GM19023 (cell line): ENCODE data around the gene TEX10.
"Not testable (repeated sequence)": the region's sequence is repeated elsewhere in the genome, so short reads cannot be mapped to it uniquely, and the experiment has no call there.

Experiments
- ATAC-seq: cut with Tn5 transposase; IDR thresholded peaks from one replicate; pipeline ENCODE4 v1.9.1; 2021; ENCODE audit warnings: mild to moderate bottlenecking, moderate library complexity; ENCODE audit not compliant: unreplicated experiment

Gene TEX10

DNA sequence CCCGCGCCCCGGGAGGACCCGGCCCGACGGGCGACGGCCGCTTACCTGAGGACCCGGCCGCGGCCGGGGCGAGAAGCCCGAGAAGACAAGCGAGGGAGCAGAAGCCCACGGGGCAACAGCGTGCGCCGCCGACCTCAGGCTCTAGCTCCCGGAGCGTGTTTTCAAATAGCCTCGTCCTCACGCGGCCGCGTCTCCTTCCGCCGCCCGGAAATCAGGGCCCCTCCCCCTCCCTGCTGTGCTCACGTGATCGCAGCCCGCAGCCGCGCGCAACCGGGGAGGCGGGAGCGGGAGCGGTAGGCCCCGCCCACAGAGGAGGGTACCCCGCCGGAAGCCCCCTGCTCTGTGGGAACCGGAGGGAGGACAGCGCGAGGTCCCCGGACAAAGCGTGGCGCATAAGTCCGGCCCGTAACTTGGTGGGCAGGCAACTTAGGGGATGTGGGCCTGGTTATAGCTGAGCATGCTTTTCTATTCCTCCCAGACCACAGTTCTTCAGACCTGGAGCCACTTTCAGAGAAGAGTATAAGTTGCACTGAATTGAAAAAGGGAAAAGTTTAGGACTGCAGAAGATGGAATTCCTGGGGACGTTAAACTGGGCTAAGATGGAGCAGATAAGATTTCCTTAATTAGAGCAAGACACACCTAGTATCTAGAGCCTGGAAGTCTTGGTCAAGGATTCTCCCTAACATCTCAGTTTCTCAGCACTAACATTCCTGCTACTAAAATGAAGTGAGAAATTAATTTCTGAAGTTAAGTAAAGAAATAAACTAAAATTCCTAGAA lies at the start of gene TEX10:
Gene TEX10 (minus strand): TSS at position 216 of the 779 bp plus-strand sequence. CDS start 3,579 bp downstream, outside the sequence.
- ATAC-seq: peak; percentile 91

DNA sequence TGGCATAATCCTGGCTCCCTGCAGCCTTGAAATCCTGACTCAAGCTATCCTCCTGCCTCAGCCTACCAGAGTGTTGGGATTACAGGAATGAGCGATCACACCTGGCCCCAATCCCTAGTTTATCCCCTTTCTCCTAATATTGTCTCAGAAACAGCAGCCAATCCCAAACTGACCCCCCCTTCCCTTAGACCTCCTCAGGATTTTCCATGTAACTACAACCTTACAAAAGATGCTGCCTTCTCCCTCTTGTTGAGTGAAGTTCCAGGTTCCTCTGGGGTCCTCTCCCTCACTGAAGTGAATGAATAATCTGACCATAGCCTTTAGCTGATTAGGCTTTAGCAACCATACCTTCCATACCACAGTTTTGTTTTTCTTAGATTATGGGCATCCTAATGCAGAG lies 48.3 kb upstream of the TEX10 start:
- no peak for ATAC-seq

DNA sequence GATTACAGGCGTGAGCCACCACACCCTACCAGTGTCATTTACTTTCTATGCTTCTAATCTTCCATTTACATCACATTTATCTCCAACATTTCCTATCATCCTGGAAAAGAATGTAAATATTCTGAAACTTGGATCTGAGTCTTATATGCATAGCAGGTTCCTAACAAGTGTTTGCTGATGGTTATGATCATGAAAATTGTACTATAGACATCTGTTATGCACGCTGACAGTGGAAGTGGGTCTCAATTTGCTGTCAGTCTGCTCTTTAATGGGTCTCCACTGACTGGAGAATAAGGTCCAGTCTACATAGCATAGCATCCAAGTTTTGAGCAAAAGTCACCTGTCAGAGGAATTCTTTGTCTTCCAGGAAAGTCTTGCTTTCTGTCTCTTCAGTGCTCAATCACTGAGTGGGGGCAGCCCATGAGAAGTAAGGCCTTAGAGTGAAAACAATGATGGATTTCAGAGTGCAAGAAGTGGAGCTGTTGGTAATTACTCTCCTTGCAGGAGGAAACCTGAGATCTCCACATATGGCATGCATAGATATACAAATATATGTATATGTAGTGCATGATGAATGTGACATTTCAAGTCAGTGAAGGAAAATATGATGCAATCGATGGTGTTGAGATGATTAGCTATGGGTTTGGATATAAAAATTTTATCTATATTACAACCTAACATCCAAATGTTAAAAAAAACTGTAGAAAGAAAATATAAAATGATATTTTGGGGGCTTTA lies 45.0 kb upstream of the TEX10 start:
- no peak for ATAC-seq

DNA sequence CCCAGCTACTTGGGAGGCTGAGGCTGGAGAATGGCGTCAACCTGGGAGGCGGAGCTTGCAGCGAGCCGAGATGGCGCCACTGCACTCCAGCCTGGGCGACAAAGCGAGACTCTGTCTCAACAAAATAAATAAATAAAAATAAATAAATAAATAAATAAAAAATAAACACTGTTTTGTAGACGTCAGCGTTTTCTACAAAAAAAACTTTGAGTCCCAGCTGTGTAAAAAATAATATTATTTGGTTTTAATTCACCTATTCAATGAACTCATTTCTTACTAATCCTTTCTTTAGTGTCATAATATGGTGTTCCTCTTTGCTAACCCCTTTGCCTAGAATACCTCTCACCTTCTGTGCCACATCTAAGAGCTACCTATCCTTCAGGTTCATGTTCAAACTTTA lies 44.0 kb upstream of the TEX10 start:
- no peak for ATAC-seq

DNA sequence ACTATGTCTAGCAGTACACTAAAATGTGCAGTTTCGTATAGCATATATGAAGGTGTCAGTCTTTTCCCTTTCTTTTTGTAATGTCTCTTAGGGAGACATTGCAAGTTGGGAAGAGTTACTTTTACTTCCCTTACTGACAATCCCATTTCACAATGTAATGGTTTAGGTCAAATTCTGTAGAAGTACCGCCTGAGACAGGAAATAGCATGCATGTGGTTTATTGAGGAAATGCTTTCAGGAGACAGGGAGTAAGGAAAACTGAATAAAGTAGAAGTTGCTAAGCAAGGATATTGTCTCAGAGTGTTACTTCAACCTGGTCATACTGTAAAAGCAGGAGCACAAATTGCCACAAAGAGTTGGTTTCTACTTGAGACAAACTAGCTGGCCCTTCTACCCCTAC lies 42.1 kb upstream of the TEX10 start:
- ATAC-seq: no peak

DNA sequence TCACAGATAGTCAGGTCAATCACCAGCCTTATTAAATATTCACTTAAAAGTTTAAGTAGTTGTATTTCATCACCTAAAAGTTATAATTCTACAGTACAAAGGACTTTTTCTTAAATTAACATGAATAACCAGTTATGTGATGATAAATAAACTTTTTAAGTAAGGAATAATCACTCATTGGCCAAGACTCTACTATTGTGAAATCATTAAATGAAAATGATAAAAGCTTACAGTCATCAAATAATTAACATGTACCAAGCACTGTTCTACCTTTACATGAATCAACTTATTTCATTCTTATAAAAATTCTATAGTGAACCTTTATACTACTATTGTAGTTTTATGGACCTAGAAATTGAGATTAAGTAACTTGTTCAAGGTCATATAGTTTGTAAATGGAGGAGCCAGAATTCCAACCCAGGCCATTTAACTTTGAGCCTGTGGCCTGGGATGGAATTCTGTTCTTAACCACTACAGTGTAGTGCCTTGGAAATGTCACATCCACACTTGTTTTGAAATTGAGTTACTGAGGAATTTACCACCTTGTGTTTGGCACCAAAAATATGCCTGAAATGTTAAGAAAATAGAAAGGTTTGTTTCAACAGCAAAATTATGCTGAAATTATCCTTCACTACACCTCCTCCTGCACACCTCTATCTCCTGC lies 41.4 kb upstream of the TEX10 start:
- ATAC-seq: no peak

DNA sequence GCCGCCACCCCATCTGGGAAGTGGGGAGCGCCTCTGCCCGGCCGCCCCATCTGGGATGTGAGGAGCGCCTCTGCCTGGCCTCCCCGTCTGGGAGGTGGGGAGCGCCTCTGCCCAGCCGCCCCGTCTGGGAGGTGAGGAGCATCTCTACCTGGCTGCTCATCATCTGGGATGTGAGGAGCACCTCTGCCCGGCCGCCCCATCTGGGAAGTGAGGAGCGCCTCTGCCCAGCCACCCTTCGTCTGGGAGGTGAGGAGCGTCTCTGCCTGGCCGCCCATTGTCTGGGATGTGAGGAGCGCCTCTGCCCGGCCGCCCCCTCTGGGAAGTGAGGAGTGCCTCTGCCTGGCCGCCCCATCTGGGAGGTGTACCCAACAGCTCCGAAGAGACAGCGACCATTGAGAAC lies 40.2 kb upstream of the TEX10 start:
- ATAC-seq: not testable (repeated sequence)

DNA sequence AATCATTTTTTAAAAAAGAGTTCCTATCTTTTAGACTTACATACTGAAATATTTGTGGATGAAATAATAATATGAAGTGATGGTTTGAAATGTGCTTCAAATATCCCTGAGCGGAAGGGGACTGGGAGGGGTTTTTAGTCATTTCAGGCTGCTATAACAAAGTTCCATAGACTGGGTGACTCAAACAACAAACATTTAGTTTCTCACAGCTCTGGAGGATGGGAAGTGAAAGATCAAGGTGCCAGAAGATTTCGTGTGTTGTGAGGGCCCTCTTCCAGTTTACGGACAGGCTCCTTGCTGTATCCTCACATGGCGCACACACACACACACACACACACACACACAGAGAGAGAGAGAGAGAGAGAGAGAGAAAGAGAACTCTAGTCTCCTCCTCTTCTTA lies 27.1 kb upstream of the TEX10 start:
- no peak for ATAC-seq

DNA sequence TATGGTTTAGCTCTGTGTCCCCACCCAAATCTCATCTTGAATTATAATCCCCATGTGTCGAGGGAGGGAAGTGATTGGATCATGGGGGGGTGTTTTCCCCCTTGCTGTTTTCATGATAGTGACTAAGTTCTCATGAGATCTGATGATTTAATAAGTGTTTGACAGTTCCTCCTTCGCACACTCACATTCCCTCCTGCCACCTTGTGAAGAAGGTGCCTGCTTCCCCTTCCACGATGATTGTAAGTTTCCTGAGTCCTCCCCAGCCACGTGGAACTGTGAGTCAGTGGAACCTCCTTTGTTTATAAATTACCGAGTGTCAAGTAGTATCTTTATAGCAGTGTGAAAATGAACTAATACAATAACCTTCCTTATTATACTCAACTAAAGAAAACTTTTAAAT lies 24.3 kb upstream of the TEX10 start:
- no peak for ATAC-seq

DNA sequence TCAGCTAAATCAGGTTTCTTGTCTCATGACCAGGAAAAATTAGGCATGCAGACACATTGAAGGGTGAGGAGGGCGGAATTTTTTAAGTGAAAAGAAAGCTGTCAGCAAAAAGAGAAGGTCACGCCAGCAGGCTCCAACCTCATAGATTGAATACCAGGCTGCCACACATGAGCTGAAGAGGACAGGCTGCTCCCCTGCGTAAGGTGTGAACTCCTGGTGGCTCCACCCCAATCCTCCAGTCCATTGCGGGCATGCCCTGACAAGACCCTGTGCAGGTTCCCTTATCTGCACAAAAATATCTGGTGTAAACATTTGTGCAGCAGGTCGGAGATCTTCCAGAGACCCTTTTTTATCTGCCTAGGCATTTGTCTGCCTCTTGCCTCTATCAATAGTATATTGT lies 22.9 kb upstream of the TEX10 start:
- ATAC-seq: no peak

DNA sequence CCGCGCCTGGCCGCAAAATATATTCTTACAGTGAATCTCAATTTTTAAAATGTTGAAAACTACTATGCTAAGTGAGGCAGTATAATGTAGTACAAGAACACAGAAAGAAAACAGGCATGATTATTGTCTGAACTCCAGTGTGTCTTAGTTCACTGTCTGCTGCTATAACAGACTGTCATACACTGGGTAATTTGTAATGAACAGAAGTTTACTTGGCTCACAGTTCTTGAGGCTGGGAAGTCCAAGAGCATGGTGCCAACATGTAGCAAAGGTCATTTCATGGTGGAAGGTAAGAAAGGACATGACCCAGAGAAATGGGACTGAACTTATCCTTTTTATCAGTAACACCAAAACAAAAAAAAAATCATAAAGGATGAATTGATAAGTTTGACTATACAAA lies 19.9 kb upstream of the TEX10 start:
- ATAC-seq: no peak

DNA sequence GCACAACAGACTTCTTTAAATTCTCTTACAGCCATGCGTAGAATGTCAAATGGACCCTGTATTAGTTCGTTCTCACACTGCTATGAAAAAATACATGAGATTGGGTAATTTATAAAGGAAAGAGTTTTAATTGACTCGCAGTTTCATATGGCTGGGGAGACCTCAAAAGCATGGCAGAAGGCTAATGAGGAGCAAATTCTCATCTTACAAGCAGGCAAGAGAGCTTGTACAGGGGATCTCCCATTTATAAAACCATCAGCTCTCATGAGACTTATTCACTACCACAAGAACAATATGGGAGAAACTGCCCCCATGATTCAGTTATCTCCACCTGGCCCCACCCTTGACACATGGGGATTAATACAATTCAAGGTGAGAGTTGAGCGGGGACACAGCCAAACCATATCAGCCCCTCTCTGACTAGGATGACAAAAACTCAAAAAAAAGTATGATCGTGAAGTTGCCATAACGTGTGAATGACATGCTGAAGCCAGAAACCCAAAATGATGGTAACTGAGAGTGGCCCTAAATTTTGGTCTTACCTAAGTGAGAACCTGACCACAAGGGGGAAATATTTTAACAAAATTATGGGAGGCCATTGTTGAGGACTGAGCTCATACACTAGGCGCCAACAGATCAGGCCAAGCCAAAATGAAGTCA lies 17.5 kb upstream of the TEX10 start:
- no peak for ATAC-seq

DNA sequence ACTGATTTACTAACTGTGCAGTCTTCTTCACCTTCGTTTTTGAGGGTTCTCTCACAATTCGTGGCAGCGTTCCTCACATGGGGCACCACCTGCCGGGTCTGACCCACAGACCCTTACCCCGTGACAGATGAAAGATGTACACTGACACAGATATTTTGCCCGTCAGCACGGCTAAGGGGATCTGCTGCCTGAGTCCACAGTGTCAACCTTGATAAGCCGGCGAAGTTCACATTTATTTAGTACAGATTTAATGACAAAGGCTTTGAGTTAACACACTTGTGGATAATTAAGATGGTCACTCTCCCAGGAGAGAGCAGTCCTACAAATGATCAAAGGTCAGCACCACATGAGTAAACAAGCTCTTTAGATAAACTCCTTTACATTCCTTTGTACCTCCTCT lies 15.9 kb upstream of the TEX10 start:
- ATAC-seq: no peak

DNA sequence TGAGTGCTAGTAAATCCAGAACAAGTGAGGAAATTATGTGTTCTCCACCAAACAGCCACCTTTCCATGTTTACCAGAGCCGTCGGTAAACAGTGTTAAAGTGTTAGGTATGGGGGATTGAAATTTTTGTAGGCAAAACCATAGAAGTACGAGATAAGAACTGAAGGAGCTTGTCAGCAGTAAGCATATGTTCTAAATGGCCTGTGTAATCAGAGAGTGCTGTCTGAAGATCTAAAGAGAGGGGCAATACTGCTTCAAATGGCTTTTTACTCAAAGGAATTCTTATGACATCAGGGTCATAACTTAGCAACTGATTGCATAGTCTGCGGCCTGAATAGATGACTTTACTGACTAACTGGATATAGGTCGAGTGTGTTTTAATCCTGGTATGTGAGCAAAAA lies 13.4 kb upstream of the TEX10 start:
- ATAC-seq: no peak

DNA sequence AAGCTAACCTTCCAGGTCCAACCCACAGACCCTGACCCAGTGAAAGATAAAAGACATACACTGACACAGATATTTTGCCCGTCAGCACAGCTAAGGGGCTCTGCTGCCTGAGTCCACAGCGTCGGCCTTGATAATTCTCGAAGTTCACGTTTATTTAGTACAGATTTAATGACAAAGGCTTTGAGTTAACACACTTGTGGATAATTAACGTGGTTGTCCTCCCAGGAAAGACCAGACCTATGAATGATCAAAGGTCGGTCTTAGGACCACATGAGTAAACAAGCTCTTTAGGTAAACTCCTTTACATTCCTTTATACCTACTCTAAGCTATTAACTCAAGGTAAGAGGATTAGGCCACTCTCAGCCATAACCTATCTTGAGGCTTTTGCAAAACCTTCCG lies 11.3 kb upstream of the TEX10 start:
- ATAC-seq: no peak

DNA sequence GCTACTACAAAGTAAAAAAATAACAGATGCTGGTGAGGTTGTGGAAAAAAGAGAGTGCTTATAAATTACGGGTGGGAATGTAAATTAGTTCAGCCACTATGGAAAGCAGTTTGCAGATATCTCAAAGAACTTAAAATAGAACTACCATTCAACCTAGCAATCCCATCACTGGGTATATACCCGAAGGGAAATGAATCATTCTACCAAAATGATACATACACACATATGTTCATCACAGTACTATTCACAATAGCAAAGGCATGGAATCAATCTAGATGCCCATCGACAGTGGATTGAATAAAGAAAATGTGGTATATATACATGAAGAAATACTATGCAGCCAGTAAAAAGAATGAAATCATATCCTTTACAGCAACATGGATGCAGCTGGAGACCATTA lies 6.3 kb upstream of the TEX10 start:
- ATAC-seq: no peak

DNA sequence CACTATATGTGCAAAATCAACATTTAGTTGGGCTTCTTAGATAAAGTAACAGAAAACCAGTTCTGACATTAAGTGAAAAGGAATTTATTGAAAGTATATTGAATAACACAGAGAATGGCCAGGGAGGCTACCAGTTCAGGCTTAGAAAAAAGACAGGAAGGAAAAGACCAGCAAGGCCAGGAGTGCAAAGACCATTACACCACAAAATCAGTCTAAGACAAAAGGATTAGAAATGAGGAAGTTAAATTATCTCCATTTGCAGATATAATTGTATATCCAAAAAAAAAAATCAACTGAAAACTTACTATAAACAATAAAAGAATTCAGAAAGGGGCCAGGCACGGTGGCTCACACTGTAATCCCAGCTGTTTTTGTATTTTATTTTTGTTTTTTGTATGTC lies 4.8 kb upstream of the TEX10 start:
- ATAC-seq: no peak

DNA sequence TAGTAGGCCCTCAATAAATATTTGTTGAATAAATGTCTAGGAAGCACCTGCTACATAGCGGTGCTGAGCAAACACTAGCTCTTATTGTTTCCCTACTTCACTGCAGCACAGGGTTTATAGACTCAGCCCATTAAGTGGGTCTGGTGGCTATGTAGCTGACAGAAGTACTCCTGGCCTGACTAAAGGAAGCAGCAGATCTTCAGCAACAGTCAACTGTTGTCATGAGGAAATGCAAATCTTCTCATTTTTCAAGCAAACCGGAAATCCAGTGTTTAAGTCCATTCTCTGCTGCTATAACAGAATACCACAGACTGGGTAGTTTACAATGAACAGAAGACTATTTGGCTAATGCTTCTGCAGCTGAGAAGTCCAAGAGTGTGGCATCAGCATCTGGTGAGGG lies 2.8 kb upstream of the TEX10 start:
- no peak for ATAC-seq

DNA sequence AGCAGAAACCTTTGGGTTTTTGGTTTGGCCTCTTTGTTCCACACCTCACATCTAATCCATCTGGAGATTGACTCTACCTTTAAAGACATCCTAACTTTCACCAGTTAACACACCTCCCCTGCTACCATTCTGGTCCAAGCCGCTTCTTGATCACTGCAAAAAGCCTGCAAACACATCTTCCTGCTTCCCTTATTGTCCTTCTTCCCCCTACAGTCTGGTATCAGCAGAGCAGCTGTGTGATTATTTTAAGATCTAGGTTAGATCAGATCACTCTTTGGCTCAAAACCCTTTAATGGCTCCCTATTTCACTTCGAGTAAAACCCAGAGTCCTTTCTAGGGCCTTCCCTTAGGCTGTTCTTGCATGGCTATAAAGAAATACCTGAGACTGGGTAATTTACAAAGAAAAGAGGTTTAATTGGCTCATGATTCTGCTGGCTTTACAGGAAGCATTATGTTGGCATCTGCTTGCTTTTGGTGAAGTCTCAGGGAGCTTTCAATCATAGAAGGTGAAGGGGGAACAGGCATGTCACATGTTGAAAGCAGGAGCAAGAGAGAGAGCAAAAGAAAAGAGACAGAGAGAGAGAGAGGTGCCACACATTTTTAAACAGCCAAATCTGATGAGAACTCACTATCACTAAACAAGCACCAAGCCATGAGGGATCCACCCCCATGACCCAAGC lies 1.5 kb upstream of the TEX10 start:
- no peak for ATAC-seq

DNA sequence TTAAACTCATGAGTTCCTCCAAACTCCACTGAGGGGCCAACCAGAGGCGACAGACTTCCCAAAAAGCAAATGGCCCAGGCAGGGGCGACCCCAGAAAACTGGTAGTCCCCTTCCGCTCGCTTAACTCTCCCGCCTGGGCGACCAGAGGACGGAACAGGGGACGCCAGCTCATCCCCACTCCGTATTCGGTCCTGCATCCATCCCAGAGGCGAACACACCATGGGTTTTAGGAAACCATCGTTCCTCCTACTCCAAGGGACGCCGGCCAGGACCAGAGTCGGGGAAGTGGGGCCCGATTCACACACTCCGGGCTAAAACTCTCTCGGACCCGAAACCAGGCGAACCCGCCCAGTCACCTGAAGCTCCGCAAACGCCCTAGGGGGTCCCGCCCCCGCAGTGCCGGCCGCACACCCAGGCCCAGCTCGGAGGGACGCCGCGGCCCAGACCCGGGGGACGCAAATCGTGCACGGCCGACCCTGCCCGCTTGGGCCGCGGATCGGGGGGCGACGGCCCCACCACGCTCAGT lies 478 bp downstream of the TEX10 start:
- ATAC-seq: peak; percentile 39

DNA sequence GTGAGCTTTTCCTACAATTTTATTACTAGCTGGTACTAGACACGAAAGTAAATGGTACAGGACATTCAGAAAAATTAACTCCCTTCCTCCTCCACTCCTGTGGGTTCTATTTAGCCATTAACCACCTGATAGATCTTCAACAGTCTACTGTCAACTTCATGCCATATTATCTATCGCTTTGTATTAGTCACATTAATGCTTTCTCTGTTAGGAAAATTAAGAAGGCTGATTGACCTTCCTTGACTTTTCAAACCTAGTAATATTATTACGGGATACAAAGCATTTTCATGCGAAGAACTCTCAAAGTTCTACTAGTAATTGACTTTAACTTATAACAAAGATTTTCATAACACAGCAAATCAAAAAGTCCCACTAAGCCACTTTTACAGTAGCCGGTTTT lies 1.2 kb downstream of the TEX10 start:
- no peak for ATAC-seq
